Activated naive CD4-positive, alpha-beta T cell treated with anti-CD3 and anti-CD28 coated beads, Interleukin-2, amount 50 U/mL, for 72 hours (primary cell): ENCODE measurements around the gene MIER2. TPM values are rescaled to one million over a fixed set of nuclear protein-coding genes. Genes with fewer than 3 reads are reported as not detected.
A peak's percentile ranks its signal among the peaks of the same experiment; 100 is the strongest.

Experiments used
- ATAC-seq, 2 donors: fragments of 150-1000 bp; cut with Tn5 transposase; 2 replicates each; pipeline ENCODE4 v1.10.0; 2021; ENCODE audit warnings: mild to moderate bottlenecking in 2 of 2, moderate library complexity in 2 of 2
- DNase-seq, 2 donors: peaks; one replicate each; pipeline ENCODE4 v3.0.0; 2021 to 2022; ENCODE audit warnings: low spot score in 2 of 2
- H3K27ac Mint-ChIP-seq, 2 donors: one replicate each; pipeline ENCODE4 v1.8.0; 2022; ENCODE audit warnings: mild to moderate bottlenecking in 2 of 2, mixed read lengths in 2 of 2
- H3K36me3 Mint-ChIP-seq, 2 donors: one replicate each; pipeline ENCODE4 v1.8.0; 2022; ENCODE audit warnings: mixed read lengths in 2 of 2
- H3K9me3 Mint-ChIP-seq, 2 donors: one replicate each; pipeline ENCODE4 v1.8.0; 2022; ENCODE audit warnings: mixed read lengths in 2 of 2
- total RNA-seq, 2 donors: library from RNA; stranded (reverse); gene quantifications; one replicate each; pipeline ENCODE4 v1.2.3, GENCODE V29; 2022

Gene MIER2
- total RNA-seq, 2 donors from 2014 or later, result 22.8 to 34.3 TPM

DNA sequence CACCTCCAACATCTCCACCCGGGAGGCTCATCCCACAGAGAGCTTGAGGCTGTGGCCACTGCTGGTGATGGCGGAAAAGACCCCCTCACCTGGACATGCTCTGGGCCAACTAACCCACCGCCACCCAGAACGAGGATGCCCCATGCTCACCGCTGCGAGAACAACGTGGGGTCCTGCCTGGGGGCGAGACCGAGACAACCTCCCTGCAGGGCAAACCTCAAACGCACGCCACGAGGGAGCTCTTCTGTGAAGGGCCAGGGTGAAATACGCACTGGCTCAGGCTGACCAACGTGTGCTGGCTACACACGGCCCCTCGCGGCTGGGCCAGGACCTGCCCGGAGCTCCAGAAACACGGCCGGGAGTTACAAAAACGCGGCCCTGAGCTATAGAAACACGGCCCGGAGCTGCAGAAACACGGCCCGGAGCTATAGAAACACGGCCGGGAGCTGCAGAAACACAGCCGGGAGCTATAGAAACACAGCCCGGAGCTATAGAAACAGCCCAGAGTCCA is 34.4 kb downstream of the MIER2 start:
- Mint-ChIP-seq H3K27ac (no peak overlapping the region), H3K9me3 (no peaks in the 10 kb centered on the region), H3K36me3 (peaks cover 0 to 5% of the 10 kb centered on the region in 2 donors)
- DNase-seq (no peak), ATAC-seq (peak in 1 of 2 donors; percentile 29)

DNA sequence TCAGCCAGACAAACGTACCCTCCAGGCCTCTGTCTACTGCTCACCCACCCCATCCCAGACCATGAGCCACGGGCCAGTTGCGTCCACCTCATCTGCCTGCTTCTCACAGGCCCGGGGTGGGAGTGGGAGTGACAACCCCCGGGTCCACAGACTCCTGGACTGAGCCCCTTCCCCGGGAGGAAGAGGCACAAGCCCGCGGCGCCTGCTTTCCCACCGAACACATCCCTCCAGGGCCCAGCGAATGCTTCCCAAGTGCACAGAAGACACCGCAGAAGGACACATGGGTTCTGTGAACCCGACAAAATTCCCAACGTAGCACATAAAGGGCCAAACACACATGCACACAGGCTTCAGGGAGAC is 35.4 kb downstream of the MIER2 start:
- Mint-ChIP-seq H3K27ac (no peak overlapping the region), H3K9me3 (no peaks in the 10 kb centered on the region), H3K36me3 (peaks cover 0 to 4% of the 10 kb centered on the region in 2 donors)
- ATAC-seq (no peak), DNase-seq (no peak)

DNA sequence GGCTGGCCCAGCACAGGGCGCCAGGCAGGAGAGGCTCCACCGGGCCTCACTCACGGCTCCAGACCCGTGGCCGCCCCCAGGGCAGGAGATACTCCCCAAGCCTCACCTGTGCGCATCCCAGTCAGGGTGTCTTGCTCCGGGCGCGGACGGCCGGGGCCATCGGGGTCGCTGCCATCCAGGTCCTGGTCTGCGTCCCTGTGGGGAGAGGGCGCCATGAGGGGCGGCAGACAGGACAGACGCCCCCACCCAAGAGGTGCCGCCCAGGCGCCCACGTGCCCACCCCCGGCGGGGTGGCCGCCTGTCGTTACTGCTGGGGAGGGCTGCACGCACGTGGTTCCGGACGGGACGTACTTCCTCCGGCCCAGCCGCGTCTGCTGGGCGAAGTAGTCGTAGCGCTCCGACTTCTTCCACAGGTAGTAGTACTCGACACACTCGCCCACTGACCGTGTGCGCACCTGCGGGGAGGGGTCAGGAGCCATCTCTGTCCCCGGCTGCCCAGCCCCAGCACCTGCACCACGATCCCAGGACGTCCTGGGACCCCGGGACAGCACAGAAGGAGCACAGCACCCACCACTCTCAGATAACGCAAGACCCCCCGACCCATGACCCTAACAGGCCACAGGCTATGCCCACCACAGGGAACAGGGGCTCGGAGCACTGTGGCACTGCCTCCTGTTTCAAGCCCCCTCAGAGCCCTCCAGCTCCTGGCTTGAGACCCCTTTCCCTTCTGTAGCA is 36.0 kb downstream of the MIER2 start:
- H3K9me3 Mint-ChIP-seq, result no peaks in the 10 kb centered on the region

DNA sequence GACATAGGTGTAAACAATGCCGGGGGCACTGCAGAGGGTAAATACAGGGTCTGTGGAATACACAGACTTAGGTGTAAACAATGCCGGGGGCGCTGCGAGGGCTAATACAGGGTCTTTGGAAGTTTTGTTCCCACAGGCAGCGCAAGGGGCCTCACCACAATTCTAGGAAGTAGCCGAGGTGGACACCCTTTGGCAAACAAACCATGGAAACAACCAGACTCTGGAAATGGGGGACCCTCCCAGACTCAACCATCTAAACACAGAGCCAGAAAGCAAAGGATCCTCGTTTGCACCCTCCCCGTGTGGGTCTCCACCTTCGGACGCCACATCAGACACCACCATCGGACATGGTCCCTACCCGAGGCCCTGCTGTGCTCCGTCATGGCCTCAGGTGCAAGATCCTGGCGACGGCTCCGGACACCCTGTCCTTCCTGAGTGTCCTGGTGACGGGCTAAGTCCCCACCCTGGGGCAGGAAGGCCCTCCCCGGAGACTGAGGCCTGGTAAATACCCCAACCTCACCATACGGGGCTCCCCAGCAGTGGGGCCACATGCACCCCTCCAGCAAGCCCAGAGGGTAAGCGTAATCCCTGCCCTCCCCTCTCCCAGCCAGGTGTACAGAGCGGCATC is 36.7 kb downstream of the MIER2 start:
- no peak overlapping the region for H3K27ac Mint-ChIP-seq
- H3K36me3 Mint-ChIP-seq, result no peaks in the 10 kb centered on the region
- H3K9me3 Mint-ChIP-seq, result no peaks in the 10 kb centered on the region
- DNase-seq, result no peak
- ATAC-seq, result no peak

More for the DNA sequence above, 36.0 kb downstream of the MIER2 start:
- no peak overlapping the region for H3K27ac Mint-ChIP-seq
- no peak for ATAC-seq
- H3K36me3 Mint-ChIP-seq, result no peaks in the 10 kb centered on the region
- no peak for DNase-seq

DNA sequence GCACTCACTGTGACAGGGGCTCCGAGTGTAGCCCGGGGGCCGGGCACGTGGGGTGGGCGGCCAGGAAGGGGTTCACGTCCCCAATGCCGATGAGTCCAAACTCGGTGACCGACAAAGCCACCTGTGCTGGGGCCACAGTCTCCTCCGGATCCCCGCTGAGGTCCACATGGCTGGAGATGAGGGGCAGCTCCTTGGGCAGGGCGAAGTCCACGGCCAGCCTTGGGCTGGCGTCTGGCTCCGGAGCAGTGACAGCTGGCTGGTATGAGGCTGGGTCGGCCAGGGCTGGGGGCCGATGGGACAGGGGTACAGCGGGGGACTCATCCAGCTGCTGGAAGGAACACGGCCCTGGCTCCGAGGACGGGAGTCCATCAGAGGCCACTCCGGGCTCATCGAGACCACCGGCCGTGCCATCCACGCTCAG is 37.5 kb downstream of the MIER2 start:
- no peaks in the 10 kb centered on the region for H3K36me3 Mint-ChIP-seq
- H3K9me3 Mint-ChIP-seq, result no peaks in the 10 kb centered on the region
- H3K27ac Mint-ChIP-seq, result peak overlapping the region in 1 of 2 donors; percentile 23
- no peak for ATAC-seq
- DNase-seq, result no peak

DNA sequence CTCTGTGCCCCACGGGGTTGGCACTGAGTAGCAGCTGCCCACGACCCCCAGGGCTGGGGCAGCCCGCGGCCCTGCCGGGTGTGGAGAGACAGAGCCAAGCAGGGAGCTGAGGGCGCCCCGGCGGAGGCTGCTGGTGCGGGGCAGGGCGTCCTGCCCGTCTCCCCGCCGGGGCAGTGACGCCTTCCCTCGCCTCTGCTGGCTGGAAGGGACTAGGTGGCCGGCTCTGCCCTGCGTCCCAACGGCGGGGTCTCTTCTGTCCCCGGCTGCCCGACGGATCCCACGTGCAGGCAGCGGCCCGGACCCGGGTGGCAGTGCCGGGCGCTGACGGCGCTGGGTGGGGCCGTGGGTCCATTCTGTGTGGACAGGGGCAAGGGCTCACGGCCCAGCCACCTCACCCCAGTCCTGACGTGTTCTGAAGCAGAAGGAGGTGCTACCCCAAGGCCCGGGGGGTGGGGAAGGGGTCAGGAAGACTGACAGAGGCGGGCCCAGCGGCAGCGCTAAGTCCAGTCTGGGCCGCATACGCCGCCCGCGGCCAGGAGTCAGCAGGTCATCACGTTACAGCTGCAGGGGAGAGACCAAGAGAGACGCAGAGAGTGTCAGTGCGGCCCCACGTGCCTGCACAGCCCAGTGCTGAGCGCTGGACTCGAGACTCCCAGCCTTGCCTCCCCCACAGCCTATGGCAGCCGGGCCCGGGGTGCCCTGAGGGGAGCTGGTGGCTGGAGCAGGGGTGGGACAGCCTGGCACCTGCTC is 38.3 kb downstream of the MIER2 start:
- no peak for DNase-seq
- H3K27ac Mint-ChIP-seq, result no peak overlapping the region
- peak in 1 of 2 donors; percentile 11 for ATAC-seq
- H3K9me3 Mint-ChIP-seq, result no peaks in the 10 kb centered on the region
- no peaks in the 10 kb centered on the region for H3K36me3 Mint-ChIP-seq

DNA sequence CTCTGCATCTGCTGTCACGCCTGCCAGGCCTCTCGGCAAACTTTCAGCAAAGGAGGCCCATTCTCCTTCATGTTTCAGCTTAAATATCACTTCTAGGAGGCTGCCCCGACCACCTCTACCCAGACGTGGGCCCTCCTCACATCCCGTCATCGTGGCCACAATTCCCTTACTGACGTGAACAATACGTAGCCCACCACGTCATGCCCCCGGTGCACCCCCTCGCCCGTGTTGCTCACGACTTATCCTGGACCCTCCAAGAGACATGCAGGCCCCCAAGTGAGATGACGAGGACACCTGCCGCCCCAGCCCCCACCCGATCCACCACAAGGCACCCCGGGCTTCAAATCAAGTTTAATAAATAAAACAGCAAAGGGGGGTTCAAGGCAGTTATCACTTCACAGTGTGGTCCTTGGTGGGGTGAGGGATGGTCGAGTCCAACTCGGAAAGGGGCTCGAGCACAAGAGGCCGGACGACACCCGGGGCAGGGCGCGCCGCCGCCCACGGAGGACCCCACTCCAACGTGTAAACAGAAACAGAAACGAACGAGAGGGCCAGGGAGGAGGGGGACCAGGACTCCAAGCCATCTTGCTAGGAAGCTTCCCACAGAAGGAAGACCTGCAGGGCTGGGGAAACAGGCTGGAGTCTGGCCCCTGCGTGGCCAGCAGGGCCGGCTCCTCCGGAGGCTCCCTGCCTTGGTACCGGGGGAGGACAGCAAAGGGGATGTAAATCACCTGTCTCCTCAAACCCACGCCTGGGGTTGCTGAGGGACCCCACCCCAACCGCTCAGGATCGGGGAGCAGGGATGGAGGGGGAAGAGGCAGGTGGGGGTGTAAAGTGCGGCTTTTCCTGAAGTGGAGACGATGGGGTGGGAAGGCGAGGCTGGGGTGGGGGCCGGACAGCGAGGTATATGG is 39.1 kb downstream of the MIER2 start:
- Mint-ChIP-seq H3K9me3 (no peaks in the 10 kb centered on the region), H3K27ac (no peak overlapping the region), H3K36me3 (no peaks in the 10 kb centered on the region)
- ATAC-seq (no peak), DNase-seq (no peak)

DNA sequence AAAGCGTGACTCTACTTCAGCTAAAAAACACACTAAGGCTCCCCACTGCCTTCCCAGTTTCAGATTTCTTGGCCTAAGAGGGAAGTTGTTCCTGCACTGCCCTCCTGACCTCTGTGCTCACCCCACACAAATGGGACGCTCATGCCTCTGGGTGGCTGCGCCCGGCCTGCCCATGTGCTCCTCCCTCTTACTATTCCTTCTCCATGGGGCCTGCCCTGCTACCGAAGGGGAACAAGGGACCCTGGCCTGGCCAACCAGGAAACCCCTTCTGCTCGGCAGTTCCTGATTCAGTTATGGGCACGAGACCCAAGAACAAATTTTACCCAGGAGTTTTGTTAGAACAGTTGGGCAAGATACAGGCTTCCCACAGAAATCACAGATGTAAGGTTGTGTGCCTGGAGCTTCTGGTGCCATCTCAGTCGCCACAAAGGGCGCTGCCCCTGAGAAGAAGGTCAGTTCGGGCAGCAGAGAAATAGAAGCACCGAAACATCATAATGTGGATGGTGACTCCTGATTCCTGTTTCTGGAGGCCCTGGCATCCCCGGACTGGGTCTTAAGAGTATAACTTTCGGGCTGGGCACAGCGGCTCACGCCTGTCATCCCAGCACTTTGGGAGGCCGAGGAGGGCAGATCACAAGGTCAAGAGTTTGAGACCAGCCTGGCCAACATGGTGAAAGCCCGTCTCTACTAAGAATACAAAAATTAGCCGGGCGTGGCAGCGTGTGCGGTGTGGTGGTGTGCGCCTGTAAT is 47.9 kb downstream of the MIER2 start:
- H3K27ac Mint-ChIP-seq, result no peak overlapping the region
- no peaks in the 10 kb centered on the region for H3K9me3 Mint-ChIP-seq

DNA sequence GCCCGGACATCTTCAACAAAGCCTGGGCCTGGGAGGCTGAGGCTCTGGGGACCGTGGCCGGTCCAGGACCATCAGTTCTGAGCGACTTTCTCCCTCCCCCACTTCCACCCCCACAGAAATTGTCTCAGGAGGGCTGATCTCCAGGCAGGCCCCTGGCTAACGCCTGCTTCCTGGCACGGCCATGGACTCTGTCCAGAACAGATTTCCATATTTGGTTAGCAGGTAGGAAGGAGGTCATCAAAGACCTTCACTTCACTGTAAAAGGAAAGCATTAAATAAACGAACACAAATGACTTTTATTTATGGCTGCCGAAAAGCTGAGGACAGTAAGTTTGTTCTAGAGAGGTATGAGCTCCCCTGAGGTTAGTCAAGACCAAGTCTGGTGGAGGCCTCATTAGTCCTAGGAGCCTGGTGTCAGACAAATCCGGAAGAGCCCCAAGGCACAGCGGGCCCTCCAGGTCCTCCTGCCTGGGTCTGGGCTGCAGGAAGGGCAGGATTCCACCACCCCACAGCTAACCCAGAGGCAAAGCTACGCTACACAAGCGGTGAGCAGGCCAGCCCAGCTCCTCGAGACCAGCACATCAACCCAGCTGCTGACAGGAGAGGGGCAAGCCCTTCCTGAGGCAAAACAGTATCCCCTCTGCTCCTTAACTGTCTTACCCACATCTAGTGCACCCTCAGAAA is 48.8 kb downstream of the MIER2 start:
- Mint-ChIP-seq H3K9me3 (no peaks in the 10 kb centered on the region), H3K36me3 (no peaks in the 10 kb centered on the region), H3K27ac (no peak overlapping the region)
- ATAC-seq, result no peak
- no peak for DNase-seq

More for the DNA sequence above, 47.9 kb downstream of the MIER2 start:
- DNase-seq, result no peak
- ATAC-seq, result no peak
- no peaks in the 10 kb centered on the region for H3K36me3 Mint-ChIP-seq

DNA sequence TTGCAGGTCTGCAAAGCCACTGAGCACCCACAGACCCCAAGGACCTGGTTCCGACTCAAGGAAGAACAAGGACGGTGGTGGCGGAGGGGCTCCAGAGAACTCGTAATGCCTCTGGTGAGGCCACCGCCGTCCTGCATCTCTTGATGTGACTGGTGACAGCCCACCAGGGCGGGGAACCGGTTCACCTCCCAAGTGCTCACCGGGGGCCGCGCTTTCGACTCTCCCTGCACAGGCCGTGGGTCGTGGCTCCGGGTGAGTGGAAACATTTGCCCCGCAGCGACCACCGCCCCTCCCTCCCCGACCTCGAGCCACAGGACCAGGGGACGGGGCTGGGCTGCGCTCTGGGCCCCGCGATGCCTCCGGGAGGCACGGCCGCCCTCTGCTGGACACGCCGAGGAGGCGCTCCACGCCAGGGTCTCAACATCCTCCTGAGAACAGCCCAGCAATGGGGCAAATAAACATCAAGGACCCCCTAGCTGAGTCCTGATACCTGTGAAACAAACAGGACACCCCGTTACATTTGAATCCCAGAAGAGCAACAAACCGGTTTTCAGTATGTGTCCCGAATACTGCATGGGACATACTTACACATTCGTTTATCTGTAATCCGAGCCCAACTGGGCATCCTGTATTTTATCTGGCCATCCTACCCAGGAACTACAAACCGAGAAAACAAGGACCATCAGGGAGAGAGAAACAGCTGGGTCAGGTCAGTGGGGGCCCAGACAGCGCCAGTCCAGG is 49.5 kb downstream of the MIER2 start:
- no peaks in the 10 kb centered on the region for H3K36me3 Mint-ChIP-seq
- no peak overlapping the region for H3K27ac Mint-ChIP-seq
- DNase-seq (peak in 1 of 2 donors; percentile 69), ATAC-seq (peak; percentile 67 to 73)
- no peaks in the 10 kb centered on the region for H3K9me3 Mint-ChIP-seq

DNA sequence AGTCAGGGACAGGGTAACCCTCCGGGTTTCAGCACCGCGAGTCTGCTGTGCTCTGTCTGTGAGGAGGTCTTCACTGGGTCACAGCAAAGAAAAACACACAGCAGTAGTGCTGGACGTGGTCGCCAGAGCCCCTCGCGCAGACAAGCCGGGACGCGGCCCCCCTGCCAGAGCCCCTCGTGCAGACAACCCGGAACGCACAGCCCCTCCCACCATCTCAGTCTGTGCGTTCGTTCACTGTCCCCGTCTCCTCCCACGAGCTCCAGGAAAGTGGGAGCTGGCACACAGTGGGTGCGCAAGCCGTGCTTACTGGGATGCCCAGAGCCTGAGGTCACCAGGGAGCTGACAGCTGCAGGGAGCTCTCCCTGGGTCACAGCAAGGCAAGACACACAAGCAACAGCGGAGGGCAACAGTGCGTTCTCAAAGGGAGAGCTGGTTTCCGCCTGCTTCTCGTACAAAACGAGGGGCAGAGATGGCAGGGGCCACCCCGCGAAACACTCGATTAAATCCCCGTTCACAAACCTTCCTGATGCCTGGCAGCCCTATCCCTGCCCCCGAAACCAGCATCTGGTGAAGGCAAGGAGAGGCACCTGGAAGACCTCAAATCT is 50.2 kb downstream of the MIER2 start:
- no peak for DNase-seq
- H3K27ac Mint-ChIP-seq, result no peak overlapping the region
- no peak for ATAC-seq
- no peaks in the 10 kb centered on the region for H3K9me3 Mint-ChIP-seq
- H3K36me3 Mint-ChIP-seq, result no peaks in the 10 kb centered on the region

DNA sequence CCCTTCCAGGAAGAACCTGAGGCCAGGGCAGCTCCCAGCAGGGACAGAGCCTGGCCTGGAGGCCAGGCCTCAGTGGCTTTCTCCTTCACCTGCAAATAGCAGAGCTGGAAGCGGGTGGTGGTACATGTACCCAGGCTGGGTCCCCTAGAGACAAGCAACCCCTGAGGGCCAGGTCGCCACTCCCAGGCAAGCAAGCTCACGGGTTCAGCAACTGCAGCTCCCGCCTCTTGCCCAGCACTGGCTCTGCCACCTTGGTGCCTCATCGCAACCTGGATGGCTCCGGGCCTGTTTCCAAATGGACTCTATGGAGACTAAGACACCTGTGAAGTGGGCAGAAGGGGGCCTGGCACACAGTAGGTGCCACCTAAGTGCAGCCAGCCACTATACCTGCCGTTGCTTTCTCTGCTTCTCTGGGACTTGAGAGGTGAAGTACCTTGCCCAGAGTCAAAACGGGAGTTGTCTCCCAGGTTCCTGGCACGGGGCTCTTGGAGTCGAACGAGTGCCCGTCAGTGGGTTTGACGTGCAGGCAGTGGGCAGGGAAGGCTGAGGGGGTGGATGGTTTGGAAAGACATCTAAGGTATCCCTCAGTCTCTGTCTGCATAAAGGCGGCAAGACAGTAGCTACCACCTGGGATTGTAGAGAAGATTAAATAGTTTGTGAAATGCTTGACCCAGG is 51.0 kb downstream of the MIER2 start:
- Mint-ChIP-seq H3K9me3 (no peaks in the 10 kb centered on the region), H3K27ac (no peak overlapping the region), H3K36me3 (no peaks in the 10 kb centered on the region)
- ATAC-seq (no peak), DNase-seq (no peak)

DNA sequence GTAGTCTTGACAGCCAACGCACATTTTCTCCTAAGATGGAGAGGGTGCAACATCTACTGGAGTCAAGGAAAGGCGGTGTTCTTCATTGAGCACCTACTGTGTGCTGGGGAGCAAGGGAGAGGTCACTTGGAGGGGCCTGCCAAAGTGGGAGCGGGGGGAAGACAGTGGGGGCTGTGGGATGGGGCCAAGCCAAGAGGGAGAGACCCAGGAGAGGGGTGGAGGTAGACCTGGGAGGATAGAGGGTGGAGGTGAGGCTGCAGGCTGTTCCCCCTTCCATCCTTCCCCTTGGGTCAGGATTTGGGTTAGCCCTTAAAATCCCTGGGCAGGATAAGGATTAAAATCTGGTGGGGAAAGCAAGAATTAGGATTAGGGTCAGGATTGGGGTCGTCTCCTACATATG is 51.6 kb downstream of the MIER2 start:
- H3K36me3 Mint-ChIP-seq, result no peaks in the 10 kb centered on the region
- no peak overlapping the region for H3K27ac Mint-ChIP-seq
- no peak for ATAC-seq
- H3K9me3 Mint-ChIP-seq, result no peaks in the 10 kb centered on the region
- DNase-seq, result no peak

DNA sequence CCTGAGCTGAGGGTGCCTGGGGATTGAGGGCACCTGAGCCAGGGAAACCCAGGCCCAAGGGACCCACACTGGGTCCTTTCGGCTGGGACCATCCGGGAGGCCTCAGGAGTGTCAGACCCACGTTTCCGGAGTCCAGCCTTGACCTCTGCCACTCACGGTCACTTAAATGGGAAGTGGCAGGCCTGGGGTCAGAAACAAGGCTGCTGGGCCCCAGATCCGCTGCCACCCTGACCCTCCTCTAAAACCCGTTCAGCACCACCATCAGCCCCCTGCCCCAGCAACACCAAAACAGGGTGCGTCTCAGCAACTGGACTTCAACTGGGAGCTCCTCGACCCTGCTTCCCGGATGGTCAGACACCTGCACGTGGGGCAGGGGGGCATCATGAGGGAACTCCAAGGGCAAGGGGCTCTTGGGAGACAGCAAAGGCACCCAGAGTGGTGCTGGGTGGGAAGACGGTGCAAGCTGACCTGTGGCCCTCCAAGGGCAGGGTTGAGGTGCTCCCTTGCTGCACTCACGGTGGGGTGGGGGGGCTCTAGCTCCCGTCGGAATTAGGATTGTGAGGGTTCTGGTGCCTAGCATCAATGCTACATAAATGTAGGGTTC is 52.2 kb downstream of the MIER2 start:
- no peak overlapping the region for H3K27ac Mint-ChIP-seq
- no peak for DNase-seq
- H3K9me3 Mint-ChIP-seq, result no peaks in the 10 kb centered on the region
- ATAC-seq, result no peak
- no peaks in the 10 kb centered on the region for H3K36me3 Mint-ChIP-seq
